HG02973 (cell line): Measurements from ENCODE around the gene GSTT2B.
"Not testable (repeated sequence)": the region's sequence is repeated elsewhere in the genome, so short reads cannot be mapped to it uniquely, and the experiment has no call there.

Experiments used
- ATAC-seq: cut with Tn5 transposase; IDR thresholded peaks from one replicate; pipeline ENCODE4 v1.9.1; 2021; ENCODE audit warnings: moderate library complexity; ENCODE audit not compliant: unreplicated experiment

The GSTT2B gene

DNA sequence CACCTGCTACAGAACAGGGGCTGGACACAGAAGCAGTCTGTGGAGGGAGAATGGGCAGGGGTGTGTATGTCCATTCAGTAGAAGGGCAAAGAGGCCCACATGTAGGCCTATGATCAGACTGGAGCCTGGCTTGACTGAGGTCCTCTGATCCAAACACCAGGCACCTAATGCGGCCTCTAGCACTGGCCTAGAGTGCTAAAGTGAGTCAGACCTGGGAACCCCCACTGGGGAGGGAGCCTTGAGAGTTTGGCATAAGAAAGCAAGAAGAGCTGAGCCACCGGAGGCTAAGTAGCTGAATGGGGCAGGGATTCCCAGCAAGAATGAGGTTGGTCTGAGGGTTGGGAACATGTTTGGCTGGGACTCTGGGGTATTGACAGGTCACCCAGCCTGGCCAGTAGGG is 9.6 kb downstream of the GSTT2B start:
- not testable (repeated sequence) for ATAC-seq

DNA sequence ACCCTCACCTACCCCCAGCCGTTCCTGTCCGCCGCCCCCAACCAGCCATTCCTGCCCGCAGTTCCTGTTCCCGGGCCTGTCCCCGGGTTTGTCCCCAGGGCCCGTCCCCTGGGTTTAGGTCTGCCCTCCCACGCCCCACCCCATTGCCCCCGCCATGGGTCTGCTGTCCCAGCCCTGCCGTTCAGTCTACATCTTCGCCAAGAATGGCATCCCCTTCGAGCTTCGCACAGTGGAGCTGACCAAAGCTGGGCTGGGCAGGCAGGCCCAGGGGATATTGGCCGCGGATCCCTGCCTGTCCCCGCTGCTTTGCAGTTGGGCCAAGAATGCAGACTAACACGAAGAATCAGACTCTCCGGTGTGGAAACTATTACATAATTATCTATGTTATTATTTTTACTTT is 11.2 kb downstream of the GSTT2B start:
- not testable (repeated sequence) for ATAC-seq

DNA sequence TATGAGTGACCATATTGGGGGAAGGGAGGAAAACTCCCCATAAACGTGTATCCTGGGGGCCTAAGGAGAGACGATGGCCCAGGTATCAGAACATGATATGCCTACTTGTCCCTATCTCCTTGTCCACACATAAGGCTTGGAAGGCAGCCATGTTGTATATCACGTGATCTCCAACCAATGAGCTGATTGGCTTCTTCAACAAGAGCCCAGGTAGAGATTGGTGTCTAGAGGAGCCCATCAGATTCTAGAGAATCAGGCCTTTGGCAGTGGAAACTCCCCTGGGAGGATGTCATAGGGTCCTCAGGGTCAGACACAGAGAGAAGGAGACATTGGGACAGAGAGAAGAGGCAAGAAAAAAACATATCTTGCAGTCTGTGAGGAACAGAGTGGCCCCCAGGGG is 13.6 kb downstream of the GSTT2B start:
- ATAC-seq: not testable (repeated sequence)

DNA sequence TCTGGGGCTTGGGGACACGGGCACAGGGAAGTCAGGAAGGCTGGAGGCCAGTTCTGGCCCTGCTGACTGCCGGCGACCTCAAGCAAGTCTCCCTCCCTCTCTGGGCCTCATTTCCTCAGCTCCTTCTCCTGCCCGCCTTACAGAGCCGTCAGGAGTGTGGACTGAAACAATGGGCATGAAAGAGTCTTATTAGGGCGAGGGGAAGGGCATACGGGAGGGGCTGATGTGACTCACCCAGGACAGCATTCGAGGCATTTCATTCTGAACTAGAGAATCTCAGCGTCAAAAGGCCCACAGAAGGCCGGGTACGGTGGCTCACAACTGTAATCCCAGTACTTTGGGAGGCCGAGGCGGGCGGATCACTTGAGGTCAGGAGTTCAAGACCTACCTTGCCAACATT is 20.8 kb downstream of the GSTT2B start:
- ATAC-seq: not testable (repeated sequence)

DNA sequence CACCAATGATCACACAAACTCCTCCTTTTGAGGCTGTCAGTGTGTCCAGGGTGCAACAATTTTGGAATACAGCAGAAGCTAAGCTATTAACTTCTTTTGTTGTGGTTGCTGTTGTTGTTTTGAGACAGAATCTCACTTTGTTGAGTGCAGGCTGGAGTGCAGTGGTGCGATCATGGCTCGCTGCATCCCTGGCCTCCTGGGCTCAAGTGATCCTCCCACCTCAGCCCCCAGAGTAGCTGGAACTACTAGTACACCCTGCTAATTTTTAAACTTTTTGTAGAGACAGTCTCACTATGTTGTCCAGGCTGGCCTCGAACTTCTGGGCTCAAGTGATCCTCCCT is 22.0 kb downstream of the GSTT2B start:
- no peak for ATAC-seq

DNA sequence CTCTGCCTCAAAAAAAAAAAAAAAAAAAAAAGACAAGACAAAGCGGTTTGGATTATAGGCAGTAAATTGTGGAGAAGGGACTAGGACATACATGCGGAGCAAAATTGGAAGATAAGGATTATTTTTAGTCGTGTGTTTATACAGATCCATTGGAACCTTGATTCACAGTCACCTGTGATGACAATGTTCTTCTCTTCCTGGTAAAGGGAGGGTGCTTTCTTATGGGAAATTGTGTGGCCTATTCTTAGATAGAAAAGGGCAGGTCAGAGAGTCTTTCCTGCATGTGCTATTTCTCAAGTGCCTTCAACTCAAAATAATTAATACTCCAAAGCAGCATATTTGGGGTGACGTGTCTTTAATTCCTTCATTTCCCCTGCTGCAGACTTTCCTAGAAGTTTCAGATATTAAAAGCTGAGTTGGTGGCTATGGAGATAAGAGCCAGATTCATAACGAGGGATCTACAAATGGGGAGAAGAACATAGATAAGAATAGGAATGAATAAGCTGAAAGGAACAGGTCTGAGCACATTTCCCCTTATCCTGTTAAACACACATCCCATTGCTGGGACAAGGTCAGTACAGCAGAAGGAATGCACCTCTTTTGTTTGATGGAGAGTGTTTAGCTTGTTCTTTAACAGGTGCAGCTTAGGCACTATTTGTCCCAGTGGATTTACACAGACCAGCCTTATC is 22.5 kb downstream of the GSTT2B start:
- no peak for ATAC-seq

DNA sequence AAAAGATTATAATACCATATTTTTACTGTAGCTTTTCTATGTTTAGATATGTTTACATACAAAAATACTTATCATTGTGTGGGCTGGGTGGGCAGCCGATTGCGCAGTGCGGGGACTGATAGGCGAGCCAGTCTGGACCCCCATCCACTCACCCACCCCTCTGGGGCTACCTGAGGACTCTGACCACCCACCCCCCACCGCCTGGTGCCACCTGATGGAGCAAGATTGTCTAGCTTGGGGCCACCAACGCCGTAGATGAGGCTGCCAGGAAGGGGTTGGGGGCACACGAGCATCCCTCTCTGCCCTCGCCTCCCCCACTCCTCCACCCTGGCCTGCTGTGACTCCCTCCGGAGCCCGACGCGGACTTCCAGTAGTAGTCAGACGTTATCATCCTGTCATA is 34.4 kb downstream of the GSTT2B start:
- no peak for ATAC-seq

DNA sequence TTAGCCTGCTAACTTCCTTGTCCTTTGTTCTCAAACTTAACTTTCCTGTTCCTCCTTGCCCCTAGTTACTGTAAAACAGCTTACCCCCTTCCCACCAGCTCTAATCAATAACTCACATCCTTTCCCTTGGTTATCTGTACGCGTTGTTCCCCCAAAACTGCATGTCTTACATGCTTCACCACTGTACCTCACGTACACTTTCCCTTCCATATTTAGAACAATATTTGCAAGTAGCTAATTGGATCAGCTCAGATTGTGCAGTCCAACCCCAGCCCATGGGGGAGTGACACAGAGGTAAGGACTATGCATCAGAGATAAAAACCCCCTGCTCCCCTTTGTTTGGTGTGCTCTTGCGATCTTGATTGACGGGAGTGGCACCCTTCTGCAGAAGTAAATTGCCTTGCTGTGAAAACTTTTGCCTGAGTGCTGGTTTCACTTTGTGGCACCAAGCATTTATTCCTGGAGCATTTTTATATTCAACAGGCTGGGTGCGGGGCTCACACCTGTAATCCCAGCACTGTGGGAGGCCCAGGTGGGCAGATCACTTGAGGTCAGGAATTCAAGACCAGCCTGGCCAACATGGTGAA is 35.9 kb downstream of the GSTT2B start:
- ATAC-seq: no peak

DNA sequence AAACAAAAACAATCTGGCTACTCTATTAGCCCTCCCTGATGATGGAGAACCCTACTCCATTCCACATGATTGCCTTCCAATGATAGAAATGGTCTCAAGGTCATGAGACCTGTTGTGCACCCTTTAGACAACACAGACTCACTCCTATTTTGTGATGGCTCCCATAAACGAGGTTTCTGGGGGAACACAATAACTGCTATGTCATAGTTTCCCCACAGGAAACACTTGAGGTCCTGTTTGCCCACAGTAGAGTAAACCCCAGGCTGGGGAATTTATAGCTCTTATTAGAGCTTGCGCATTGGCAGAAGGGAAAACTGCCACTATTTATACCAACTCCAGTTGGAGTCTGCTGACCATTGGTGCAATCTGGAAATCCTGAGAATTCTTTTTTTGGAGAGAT is 38.1 kb downstream of the GSTT2B start:
- ATAC-seq: no peak

DNA sequence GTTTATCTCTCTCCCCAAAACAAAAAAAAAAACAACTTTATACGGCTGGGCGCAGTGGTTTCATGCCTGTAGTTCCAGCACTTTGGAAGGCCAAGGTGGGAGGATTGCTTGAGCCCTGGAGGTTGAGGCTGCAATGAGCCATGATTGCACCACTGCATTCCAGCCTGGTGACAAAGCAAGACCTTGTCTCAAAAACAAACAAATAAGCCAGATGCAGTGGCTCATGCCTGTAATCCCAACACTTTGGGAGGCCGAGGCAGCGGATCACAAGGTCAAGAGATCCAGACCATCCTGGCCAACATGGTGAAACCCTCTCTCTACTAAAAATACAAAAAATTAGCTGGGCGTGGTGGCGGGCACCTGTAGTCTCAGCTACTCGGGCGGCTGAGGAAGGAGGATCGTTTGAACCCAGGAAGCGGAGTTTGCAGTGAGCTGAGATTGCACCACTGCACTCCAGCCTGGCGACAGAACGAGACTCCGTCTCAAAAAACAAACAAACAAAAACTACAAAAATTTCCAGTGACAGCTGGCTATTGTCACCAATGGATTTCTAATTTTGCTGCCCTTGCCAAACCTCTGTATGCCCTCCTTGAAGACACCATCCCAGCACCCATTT is 39.3 kb downstream of the GSTT2B start:
- ATAC-seq: not testable (repeated sequence)

DNA sequence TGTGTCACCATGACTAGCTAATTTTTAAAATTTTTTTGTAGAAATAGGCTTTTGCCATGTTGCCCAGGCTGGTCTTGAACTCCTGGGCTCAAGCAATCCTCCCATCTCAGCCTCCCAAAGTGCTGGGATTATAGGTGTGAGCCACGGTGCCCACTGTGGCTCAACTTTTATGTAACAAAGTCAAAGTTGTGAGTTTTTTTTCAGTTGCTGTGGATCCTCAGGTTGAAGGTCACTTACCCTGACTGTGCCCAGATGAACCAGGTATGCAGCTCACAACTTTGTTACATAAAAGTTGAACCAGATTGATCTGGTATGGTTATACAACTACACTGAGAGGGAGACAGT is 40.8 kb downstream of the GSTT2B start:
- ATAC-seq: not testable (repeated sequence)

DNA sequence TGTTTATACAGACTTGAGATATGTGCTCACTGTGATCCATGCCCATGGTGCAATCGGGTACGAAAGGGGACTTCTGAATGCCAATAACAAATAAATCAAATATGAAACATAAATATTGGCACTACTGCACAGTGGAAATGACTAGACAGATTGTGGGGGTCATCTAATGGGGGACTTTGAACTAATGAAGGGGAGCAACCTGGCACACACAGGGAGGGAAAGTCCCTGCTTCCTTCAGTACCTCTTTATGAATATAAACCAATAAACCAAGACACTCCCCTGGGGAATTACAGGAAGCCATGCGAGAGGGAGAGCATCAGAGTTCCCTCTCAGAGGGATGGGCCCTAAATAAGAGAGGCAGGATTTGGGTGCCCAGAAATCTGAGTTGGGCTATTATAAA is 45.7 kb downstream of the GSTT2B start:
- no peak for ATAC-seq

DNA sequence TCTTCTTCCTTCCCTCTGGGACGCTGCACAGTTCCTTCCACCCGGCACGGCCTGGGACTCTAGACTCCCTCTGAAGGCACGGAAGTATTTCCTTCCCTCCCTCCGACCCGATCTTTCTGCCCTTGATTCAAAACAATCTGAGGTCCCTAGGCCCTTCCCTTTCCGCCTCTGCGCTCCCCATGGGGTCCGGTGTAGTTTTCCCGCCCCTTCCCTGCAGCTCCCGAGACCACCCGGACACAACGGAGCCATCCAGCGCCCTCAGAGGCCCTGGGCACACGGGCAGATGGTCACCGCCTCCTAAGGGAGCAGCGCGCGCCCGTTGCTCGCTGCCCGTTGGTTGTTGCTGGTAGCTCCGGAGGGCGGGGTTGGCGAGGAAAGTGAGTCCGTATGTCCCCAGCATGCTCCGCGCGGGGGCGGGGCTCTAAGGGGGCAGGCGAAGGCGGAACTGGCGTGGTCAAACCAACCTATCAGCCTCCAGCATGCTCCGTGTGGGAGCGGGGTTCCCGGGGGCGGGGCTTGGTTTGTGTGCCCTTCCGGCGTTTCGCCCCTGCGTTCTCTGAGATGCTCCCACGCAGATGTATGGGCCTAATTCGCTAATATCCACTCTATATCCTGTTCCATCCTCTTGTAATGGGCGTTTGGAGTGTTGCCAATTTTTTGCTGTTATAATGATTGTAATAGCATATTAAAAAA is 47.2 kb downstream of the GSTT2B start:
- ATAC-seq: peak; percentile 91

DNA sequence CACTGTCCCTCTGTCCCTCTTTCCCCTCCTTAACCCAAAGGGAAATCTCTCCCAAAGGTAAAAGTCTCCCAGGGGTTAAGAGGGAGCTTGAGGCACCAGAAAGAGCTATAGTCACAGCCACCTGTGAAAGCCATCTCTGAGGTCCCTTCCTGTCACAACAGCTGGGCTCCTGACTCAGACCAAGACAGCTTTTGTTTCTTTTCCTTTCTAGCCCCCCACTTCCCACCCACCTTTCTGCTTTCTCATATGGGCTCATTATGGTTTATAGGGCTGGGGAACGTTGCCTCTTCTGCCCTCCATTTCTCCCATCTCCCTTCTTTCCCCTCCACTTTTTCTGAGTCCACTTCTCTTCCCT is 47.7 kb downstream of the GSTT2B start:
- ATAC-seq: peak; percentile 6

DNA sequence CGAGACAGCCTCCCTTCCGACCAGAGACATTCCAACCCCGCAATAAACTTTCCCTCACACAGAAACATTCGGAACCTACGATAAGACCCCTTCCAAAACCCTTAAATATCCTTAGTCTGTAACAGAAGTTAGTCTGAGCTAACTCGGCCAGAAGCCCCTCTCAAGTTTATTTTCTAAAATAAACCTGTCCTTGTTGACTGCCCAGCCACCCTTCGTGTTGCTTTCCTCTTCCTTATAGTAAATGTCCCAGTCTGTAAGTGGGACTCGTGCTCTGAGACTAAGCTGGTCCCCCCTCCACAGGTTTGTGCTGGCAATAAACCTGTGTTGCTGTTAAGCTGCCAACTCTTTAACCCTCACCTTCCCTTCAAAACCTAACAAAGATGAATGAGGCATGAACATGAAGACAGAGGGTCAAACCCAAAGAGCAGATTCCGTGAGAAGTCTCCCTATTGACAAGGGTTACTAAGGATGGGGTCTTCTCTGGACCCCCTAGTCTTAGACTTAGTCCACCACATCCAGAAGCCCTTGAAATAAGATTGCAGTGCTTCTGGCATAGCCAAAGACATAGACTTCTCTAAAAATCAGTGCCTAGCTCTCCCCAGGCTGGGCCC is 48.6 kb downstream of the GSTT2B start:
- no peak for ATAC-seq

DNA sequence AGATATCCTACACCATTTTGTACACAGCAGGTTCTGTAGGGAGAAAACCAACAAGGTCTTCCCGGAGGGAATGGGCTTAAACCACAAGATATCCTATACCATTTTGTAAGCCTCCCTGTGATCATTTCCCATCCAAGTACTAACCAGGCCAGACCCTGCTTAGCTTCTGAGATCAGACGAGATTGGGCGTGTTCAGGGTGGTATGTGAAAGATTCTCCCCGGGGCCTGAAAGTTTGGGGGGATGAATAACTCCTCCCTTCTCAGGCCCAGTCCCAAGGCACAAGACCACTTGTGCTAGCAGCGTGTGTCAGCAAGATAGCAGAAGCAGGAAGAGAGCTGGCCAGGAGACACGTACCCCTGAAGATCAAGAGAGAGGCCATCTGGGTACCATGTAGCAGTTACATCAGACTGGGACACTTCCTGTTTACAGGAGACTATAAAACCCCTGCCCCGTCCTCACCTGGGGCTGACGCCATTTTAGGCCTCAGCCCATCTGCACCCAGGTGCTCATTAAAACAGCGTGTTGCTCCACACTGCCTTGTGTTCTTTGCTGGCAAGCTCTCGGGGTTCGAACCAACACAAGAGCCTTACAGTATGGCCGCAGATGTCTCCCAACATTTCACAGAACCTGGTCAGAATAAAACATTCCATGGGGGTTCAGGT is 49.5 kb downstream of the GSTT2B start:
- ATAC-seq: no peak

DNA sequence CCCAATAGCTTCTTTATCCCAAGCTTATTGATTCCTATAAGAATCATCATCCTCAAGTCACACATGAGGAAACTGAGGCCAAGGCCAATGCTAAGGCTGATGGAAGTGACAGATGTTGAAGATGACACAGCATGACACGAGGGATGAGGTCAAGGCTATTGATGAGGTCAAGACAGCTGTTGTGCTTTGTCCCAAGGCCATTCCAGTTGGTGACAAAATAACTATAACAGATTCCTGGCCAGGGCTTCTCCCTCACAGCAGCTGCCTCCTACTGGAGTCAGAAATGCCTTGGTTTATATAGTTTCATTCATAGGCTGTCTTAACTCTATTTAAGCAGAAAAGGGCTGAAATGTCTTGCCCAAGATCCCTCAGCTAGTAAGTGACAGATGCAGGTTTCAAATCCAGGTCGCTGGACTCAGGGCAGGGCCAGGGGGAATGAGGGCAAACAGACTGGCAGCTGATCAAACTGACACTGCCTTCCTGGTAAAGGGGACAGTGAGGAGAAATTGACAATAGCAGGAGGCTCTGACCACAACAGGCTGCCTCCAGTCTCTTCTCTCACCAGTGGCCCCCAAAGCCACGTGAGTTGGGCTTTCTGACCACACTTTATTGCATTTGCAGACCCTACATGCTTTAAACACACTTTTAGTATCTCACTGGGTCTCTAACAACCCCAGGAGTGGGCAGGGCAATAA is 50.4 kb downstream of the GSTT2B start:
- ATAC-seq: no peak

DNA sequence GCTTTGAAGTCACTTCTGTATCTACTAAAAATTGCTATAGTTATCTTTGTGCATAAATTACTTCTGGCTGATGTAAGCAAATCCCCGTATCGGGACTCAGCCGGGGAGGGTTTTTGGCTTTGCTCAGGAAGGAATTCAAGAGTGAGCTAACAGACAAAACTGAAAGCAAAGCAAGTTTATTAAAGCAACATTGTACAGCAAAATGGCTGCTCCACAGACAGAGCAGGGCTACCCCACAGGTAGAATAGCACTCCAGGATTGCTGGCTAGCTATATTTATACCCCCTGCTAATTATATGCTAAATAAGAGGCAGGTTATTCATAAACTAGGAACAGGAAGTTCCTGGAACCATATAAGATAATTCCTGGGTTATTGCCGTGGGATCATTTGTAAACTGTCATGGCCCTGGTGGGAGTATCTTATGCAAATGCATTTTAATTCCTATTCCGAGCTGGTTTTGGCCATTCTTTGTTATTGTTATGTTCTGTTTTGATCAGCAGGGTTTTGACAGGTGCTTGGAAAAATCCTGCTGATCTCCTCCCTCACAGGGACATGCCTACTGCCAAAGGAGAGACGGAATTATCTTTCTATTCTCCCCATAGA is 51.6 kb downstream of the GSTT2B start:
- no peak for ATAC-seq

DNA sequence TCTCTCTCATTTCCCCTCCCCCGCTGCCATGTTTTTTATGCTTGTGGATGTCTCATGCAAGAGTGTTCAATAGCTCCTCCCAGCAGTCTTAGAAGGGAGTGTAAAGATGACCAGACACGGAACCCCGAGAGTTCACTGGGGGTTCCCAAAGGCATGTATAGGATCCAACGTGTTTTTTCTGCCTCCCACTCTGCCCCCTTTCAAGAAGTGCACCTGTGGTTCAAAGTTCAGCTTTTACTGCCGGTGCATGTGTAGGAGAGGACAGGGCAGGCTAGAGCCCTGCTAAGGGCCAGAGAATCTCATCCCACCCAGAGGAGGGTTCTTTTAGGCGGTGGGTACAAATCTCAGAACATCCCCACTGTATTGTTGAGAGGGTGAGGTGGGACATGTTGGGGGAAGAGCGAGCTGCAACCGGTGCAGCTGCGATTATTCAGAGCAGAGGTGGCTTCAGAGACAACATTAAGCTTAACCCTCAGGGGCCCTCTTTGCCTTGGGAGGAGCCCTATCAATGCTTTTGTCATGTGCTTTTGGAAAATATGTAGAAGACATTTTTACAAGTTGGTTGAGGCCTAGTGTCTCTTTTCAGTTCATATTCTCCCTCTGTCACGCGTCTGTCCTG is 52.3 kb downstream of the GSTT2B start:
- no peak for ATAC-seq

DNA sequence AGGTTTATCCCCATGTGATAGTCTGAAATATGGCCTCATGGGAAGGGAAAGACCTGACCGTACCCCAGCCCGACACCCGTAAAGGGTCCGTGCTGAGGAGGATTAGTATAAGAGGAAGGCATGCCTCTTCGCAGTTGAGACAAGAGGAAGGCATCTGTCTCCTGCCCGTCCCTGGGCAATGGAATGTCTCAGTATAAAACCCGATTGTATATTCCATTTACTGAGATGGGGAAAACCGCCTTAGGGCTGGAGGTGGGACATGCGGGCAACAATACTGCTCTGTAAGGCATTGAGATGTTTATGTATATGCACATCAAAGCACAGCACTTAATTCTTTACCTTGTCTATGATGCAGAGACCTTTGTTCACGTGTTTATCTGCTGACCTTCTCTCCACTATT is 53.6 kb downstream of the GSTT2B start:
- ATAC-seq: not testable (repeated sequence)
